HEK293 (cell line): Measurements from ENCODE around the gene PCYOX1L.

Experiments used
- CTCF ChIA-PET: fragments of 350-600 bp; formaldehyde crosslinking; extraction: SDS; loops from one replicate; lab custom pipeline; 2021; ENCODE audit warnings: antibody characterized with exemption; lab: Yijun Ruan, JAX
- POLR2A ChIA-PET: fragments of 300-600 bp; formaldehyde crosslinking; extraction: SDS; loops from one replicate; lab custom pipeline; 2020; ENCODE audit warnings: antibody characterized with exemption, inconsistent platforms; lab: Yijun Ruan, JAX
- H3K27ac ChIP-seq: fragments of 200-500 bp; sonication (Bioruptor generic); 2 replicates; pipeline ENCODE4 v1.5.1; 2014; ENCODE audit warnings: low read depth, low read length, control low read depth, inconsistent platforms; ENCODE audit errors: extremely low read depth
- H3K36me3 ChIP-seq, 2 experiments: fragments of 200-500 bp in 1 of 2; sonication (Bioruptor generic) in 1 of 2; 1 replicate in 1 of 2; 2 replicates in 1 of 2; pipeline ENCODE4 v1.5.1; 2014 to 2017; ENCODE audit warnings: inconsistent platforms in 2 of 2, low read length in 2 of 2; ENCODE audit not compliant: control insufficient read depth in 2 of 2, insufficient read depth in 1 of 2
- H3K4me1 ChIP-seq: fragments of 200-500 bp; sonication (Bioruptor generic); 2 replicates; pipeline ENCODE4 v1.5.1; 2014; ENCODE audit warnings: mild to moderate bottlenecking, low read length, inconsistent platforms; ENCODE audit not compliant: control insufficient read depth, insufficient read depth
- H3K4me3 ChIP-seq: 2 replicates; pipeline ENCODE4 v1.5.1; 2011; ENCODE audit warnings: low read depth, mild to moderate bottlenecking, control low read depth, low read length, moderate library complexity
- H3K9me3 ChIP-seq: fragments of 200-500 bp; sonication (Bioruptor generic); 2 replicates; pipeline ENCODE4 v1.5.1; 2014; ENCODE audit warnings: low read depth, low read length, inconsistent platforms; ENCODE audit not compliant: control insufficient read depth, insufficient read depth
- AEBP2 ChIP-seq: fragments of 450-650 bp; formaldehyde crosslinking; IDR thresholded peaks from 2 replicates; pipeline ENCODE4 v1.5.1; 2016; ENCODE audit warnings: missing biosample characterization, missing genetic modification characterization, borderline replicate concordance
- KLF16 ChIP-seq: fragments of 450-650 bp; formaldehyde crosslinking; IDR thresholded peaks from 2 replicates; pipeline ENCODE4 v1.5.1; 2017; ENCODE audit warnings: missing biosample characterization, missing genetic modification characterization
- MYNN ChIP-seq: fragments of 450-650 bp; formaldehyde crosslinking; IDR thresholded peaks from 2 replicates; pipeline ENCODE4 v1.5.1; 2016; ENCODE audit warnings: missing biosample characterization, missing genetic modification characterization, borderline replicate concordance
- PRDM10 ChIP-seq: fragments of 450-650 bp; formaldehyde crosslinking; IDR thresholded peaks from 2 replicates; pipeline ENCODE4 v1.5.1; 2016; ENCODE audit warnings: missing biosample characterization, missing genetic modification characterization
- REST ChIP-seq: fragments of 450-650 bp; formaldehyde crosslinking; IDR thresholded peaks from 2 replicates; pipeline ENCODE4 v1.5.1; 2016; ENCODE audit warnings: missing biosample characterization, missing genetic modification characterization
- TCF7L2 ChIP-seq: IDR thresholded peaks from 2 replicates; pipeline ENCODE4 v1.6.1; 2011; ENCODE audit warnings: low read depth, mild to moderate bottlenecking, inconsistent platforms, low read length, moderate library complexity, borderline replicate concordance
- ZBTB10 ChIP-seq: fragments of 450-650 bp; formaldehyde crosslinking; IDR thresholded peaks from 2 replicates; pipeline ENCODE4 v1.5.1; 2016; ENCODE audit warnings: missing biosample characterization, missing genetic modification characterization
- ZBTB6 ChIP-seq: fragments of 450-650 bp; formaldehyde crosslinking; IDR thresholded peaks from 2 replicates; pipeline ENCODE4 v1.5.1; 2017; ENCODE audit warnings: missing biosample characterization, missing genetic modification characterization
- ZNF16 ChIP-seq: fragments of 450-650 bp; formaldehyde crosslinking; IDR thresholded peaks from 2 replicates; pipeline ENCODE4 v1.5.1; 2016; ENCODE audit warnings: low read depth, missing biosample characterization, missing genetic modification characterization
- ZNF555 ChIP-seq: fragments of 450-650 bp; formaldehyde crosslinking; conservative IDR thresholded peaks from 2 replicates; pipeline ENCODE4 v1.5.1; 2017; ENCODE audit warnings: missing biosample characterization, mild to moderate bottlenecking, missing genetic modification characterization, inconsistent platforms
- ZNF571 ChIP-seq: fragments of 450-650 bp; formaldehyde crosslinking; IDR thresholded peaks from 2 replicates; pipeline ENCODE4 v1.5.0; 2017; ENCODE audit warnings: missing biosample characterization, missing genetic modification characterization
- ZNF621 ChIP-seq: fragments of 450-650 bp; formaldehyde crosslinking; IDR thresholded peaks from 2 replicates; pipeline ENCODE4 v1.5.1; 2017; ENCODE audit warnings: missing biosample characterization, missing genetic modification characterization
- ZNF629 ChIP-seq: fragments of 450-650 bp; formaldehyde crosslinking; IDR thresholded peaks from 2 replicates; pipeline ENCODE4 v1.5.1; 2017; ENCODE audit warnings: missing biosample characterization, missing genetic modification characterization
- ZNF768 ChIP-seq: fragments of 450-650 bp; formaldehyde crosslinking; IDR thresholded peaks from 2 replicates; pipeline ENCODE4 v1.5.1; 2018; ENCODE audit warnings: missing biosample characterization, mild to moderate bottlenecking, missing genetic modification characterization
- ZNF843 ChIP-seq: fragments of 450-650 bp; formaldehyde crosslinking; IDR thresholded peaks from 2 replicates; pipeline ENCODE4 v1.5.1; 2016; ENCODE audit warnings: missing biosample characterization, missing genetic modification characterization
- TF ChIP-seq, protein P1 (sequence below): fragments of 450-650 bp; formaldehyde crosslinking; IDR thresholded peaks from 2 replicates; pipeline ENCODE4; 2016; ENCODE audit warnings: missing biosample characterization, missing genetic modification characterization

PCYOX1L gene

DNA sequence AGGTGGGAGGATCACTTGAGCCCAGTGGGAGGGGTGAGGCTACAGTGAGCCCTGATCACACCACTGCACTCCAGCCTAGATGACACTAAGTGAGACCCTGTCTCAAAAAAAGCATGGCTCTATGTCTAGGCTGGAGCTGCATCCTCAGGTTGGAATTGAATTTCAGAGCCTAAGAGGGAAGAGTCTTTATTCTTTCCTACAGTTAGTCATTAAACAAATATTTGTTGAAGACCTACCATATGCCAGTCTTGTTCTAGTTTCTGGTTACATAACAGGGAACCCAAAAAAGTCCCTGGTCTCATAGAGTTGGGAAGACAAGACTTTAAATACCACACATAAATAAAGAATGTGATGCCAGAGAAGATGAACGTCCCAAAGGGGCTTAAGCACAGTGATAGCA lies 19.5 kb upstream of the PCYOX1L start:
- Histone ChIP-seq H3K27ac (no peak overlapping the region), H3K36me3 (peaks cover 0 to 18% of the 10 kb centered on the region in 2 experiments; a peak in 1 of 3 replicates), H3K4me3 (no peak overlapping the region), H3K9me3 (no peaks in the 10 kb centered on the region), H3K4me1 (no peaks in the 10 kb centered on the region)
- ChIA-PET POLR2A (interaction anchor here (1.2 kb wide), 2 partner anchors 17 to 20 kb away, joined by 3 read pairs; partner anchors contain the start of gene PCYOX1L), CTCF (interaction anchor here (0.9 kb wide), 1 partner anchor 21 kb away, joined by 3 read pairs; no protein-coding TSS in a partner anchor)
- TF ChIP-seq ZBTB6 (tag by site-specific recombination) (0 out of 2 replicates have a peak, but pooled peaks have one; percentile 48), MYNN (tag by site-specific recombination) (no peak)

DNA sequence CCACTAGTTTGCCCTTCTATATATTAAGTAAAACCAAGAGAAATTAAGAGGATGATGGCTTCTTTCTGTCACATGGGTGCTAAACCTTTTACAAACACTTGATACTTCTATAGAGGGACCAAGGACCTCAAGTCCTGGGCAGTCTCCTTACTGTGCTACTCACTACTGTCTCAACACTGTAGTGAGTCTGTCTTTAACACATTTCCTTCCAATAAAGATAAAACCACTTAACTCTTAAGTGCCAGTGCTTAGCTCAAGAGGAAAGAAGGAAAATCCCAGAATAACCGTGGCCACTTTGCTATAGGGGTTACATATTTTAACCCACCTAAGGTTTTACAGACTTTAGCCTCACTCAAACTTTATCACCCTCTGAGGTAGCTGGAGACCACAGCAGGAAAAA lies 16.9 kb upstream of the PCYOX1L start:
- CTCF ChIA-PET, result interaction anchor here (0.9 to 1.6 kb wide), 3 partner anchors 26 to 94 kb away, joined by 3 to 7 read pairs (median 4); no protein-coding TSS in a partner anchor
- Histone ChIP-seq H3K4me3 (no peak overlapping the region), H3K27ac (no peak overlapping the region)
- no peak for TF ChIP-seq PRDM10 (tag by site-specific recombination)
- no peak for TF ChIP-seq ZNF571 (tag by site-specific recombination)
- no peak for TF ChIP-seq ZNF843 (tag by site-specific recombination)
- TF ChIP-seq, protein P1, sequence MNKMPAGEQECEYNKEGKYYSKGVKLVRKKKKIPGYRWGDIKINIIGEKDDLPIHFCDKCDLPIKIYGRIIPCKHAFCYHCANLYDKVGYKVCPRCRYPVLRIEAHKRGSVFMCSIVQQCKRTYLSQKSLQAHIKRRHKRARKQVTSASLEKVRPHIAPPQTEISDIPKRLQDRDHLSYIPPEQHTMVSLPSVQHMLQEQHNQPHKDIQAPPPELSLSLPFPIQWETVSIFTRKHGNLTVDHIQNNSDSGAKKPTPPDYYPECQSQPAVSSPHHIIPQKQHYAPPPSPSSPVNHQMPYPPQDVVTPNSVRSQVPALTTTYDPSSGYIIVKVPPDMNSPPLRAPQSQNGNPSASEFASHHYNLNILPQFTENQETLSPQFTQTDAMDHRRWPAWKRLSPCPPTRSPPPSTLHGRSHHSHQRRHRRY (tag by site-specific recombination), result no peak
- TF ChIP-seq KLF16, result no peak
- TF ChIP-seq TCF7L2, result no peak
- TF ChIP-seq AEBP2 (tag by site-specific recombination), result no peak
- TF ChIP-seq ZNF16 (tag by site-specific recombination), result no peak
- TF ChIP-seq, all 188 proteins: peak for 0
- POLR2A ChIA-PET, result interaction anchor here (1.6 kb wide), 1 partner anchor 17 kb away, joined by 4 read pairs; the partner anchor contains the start of gene PCYOX1L
- Histone ChIP-seq H3K9me3 (no peaks in the 10 kb centered on the region), H3K36me3 (peaks cover 0 to 13% of the 10 kb centered on the region in 2 experiments; a peak in 1 of 3 replicates), H3K4me1 (no peaks in the 10 kb centered on the region)

GRCh38 chr5:149341876-149342275 lies 16.0 kb upstream of the PCYOX1L start:
- no peak overlapping the region for H3K27ac ChIP-seq
- no peaks in the 10 kb centered on the region for H3K4me1 ChIP-seq
- POLR2A ChIA-PET, result no interaction called here
- CTCF ChIA-PET, result interaction anchor here (0.7 to 1.6 kb wide), 5 partner anchors 20 to 306 kb away, joined by 3 to 7 read pairs (median 3); no protein-coding TSS in a partner anchor
- H3K9me3 ChIP-seq, result no peaks in the 10 kb centered on the region
- H3K36me3 ChIP-seq, result peaks cover 0 to 7% of the 10 kb centered on the region in 2 experiments; a peak in 1 of 3 replicates
- H3K4me3 ChIP-seq, result no peak overlapping the region
- TF ChIP-seq REST (tag by site-specific recombination) (no peak), ZNF555 (tag by site-specific recombination) (no peak), ZNF621 (no peak), ZNF768 (tag by site-specific recombination) (no peak), ZBTB10 (tag by site-specific recombination) (no peak), ZNF629 (no peak)
